HEK293 (cell line): ENCODE measurements around the gene ALG3.

Source experiments
- EGR2 ChIP-seq: fragments of 450-650 bp; formaldehyde crosslinking; IDR thresholded peaks from 2 replicates; pipeline ENCODE4 v1.5.1; 2016; ENCODE audit warnings: low read depth, missing biosample characterization, missing genetic modification characterization
- GLI2 ChIP-seq: fragments of 450-650 bp; formaldehyde crosslinking; IDR thresholded peaks from 2 replicates; pipeline ENCODE4; 2017; ENCODE audit warnings: missing biosample characterization, missing genetic modification characterization, low read depth, borderline replicate concordance
- GLIS1 ChIP-seq: fragments of 450-650 bp; formaldehyde crosslinking; IDR thresholded peaks from 2 replicates; pipeline ENCODE4 v1.5.1; 2016; ENCODE audit warnings: missing biosample characterization, missing genetic modification characterization
- MYNN ChIP-seq: fragments of 450-650 bp; formaldehyde crosslinking; IDR thresholded peaks from 2 replicates; pipeline ENCODE4 v1.5.1; 2016; ENCODE audit warnings: missing biosample characterization, missing genetic modification characterization, borderline replicate concordance
- ZBTB1 ChIP-seq: fragments of 450-650 bp; formaldehyde crosslinking; IDR thresholded peaks from 2 replicates; pipeline ENCODE4 v1.5.1; 2016; ENCODE audit warnings: missing biosample characterization, missing genetic modification characterization
- ZBTB17 ChIP-seq: fragments of 450-650 bp; formaldehyde crosslinking; IDR thresholded peaks from 2 replicates; pipeline ENCODE4 v1.5.1; 2016; ENCODE audit warnings: missing biosample characterization, missing genetic modification characterization
- ZBTB20 ChIP-seq: fragments of 450-650 bp; formaldehyde crosslinking; IDR thresholded peaks from 2 replicates; pipeline ENCODE4 v1.5.1; 2016; ENCODE audit warnings: missing biosample characterization, missing genetic modification characterization
- ZNF112 ChIP-seq: fragments of 450-650 bp; formaldehyde crosslinking; IDR thresholded peaks from 2 replicates; pipeline ENCODE4 v1.5.0; 2017; ENCODE audit warnings: missing biosample characterization, missing genetic modification characterization
- ZNF121 ChIP-seq: fragments of 450-650 bp; formaldehyde crosslinking; IDR thresholded peaks from 2 replicates; pipeline ENCODE4 v1.5.1; 2016; ENCODE audit warnings: missing biosample characterization, missing genetic modification characterization
- ZNF132 ChIP-seq: fragments of 450-650 bp; formaldehyde crosslinking; IDR thresholded peaks from 2 replicates; pipeline ENCODE4 v1.5.1; 2017; ENCODE audit warnings: missing biosample characterization, missing genetic modification characterization, borderline replicate concordance
- ZNF133 ChIP-seq: fragments of 450-650 bp; formaldehyde crosslinking; IDR thresholded peaks from 2 replicates; pipeline ENCODE4 v1.5.1; 2016; ENCODE audit warnings: missing biosample characterization, missing genetic modification characterization
- ZNF214 ChIP-seq: fragments of 450-650 bp; formaldehyde crosslinking; IDR thresholded peaks from 2 replicates; pipeline ENCODE4 v1.5.1; 2017; ENCODE audit warnings: missing biosample characterization, mild to moderate bottlenecking, missing genetic modification characterization, borderline replicate concordance
- ZNF292 ChIP-seq: fragments of 450-650 bp; formaldehyde crosslinking; IDR thresholded peaks from 2 replicates; pipeline ENCODE4 v1.5.1; 2016; ENCODE audit warnings: low read depth, missing biosample characterization, missing genetic modification characterization, borderline replicate concordance
- ZNF394 ChIP-seq: fragments of 450-650 bp; formaldehyde crosslinking; IDR thresholded peaks from 2 replicates; pipeline ENCODE4 v1.5.1; 2016; ENCODE audit warnings: missing biosample characterization, missing genetic modification characterization, mild to moderate bottlenecking, moderate library complexity, borderline replicate concordance
- ZNF416 ChIP-seq: fragments of 450-650 bp; formaldehyde crosslinking; IDR thresholded peaks from 2 replicates; pipeline ENCODE4 v1.5.1; 2016; ENCODE audit warnings: missing biosample characterization, missing genetic modification characterization
- ZNF549 ChIP-seq: fragments of 450-650 bp; IDR thresholded peaks from 2 replicates; pipeline ENCODE4 v1.5.1; 2018; ENCODE audit warnings: missing biosample characterization, missing genetic modification characterization, mild to moderate bottlenecking, inconsistent platforms, moderate library complexity
- ZNF558 ChIP-seq: fragments of 450-650 bp; formaldehyde crosslinking; IDR thresholded peaks from 2 replicates; pipeline ENCODE4 v1.5.1; 2016; ENCODE audit warnings: missing biosample characterization, missing genetic modification characterization
- ZNF624 ChIP-seq: fragments of 450-650 bp; formaldehyde crosslinking; IDR thresholded peaks from 2 replicates; pipeline ENCODE4 v1.5.1; 2017; ENCODE audit warnings: missing biosample characterization, missing genetic modification characterization
- TF ChIP-seq, protein P1 (sequence below): fragments of 450-650 bp; formaldehyde crosslinking; IDR thresholded peaks from 2 replicates; pipeline ENCODE4 v1.5.1; 2017; ENCODE audit warnings: missing biosample characterization, missing genetic modification characterization
- TF ChIP-seq, protein P2 (sequence below): fragments of 450-650 bp; formaldehyde crosslinking; IDR thresholded peaks from 2 replicates; pipeline ENCODE4 v1.5.1; 2017; ENCODE audit warnings: missing biosample characterization, missing genetic modification characterization
- TF ChIP-seq, protein P3 (sequence below): fragments of 450-650 bp; formaldehyde crosslinking; IDR thresholded peaks from 2 replicates; pipeline ENCODE4 v1.5.1; 2017; ENCODE audit warnings: missing biosample characterization, mild to moderate bottlenecking, missing genetic modification characterization, moderate library complexity
- TF ChIP-seq, protein P4 (sequence below): fragments of 450-650 bp; formaldehyde crosslinking; IDR thresholded peaks from 2 replicates; pipeline ENCODE4 v1.5.1; 2016; ENCODE audit warnings: missing biosample characterization, missing genetic modification characterization
- TF ChIP-seq, protein P5 (sequence below): fragments of 450-650 bp; formaldehyde crosslinking; IDR thresholded peaks from 2 replicates; pipeline ENCODE4 v1.5.1; 2017; ENCODE audit warnings: missing biosample characterization, missing genetic modification characterization
- TF ChIP-seq, protein P6 (sequence below): fragments of 450-650 bp; formaldehyde crosslinking; IDR thresholded peaks from 2 replicates; pipeline ENCODE4 v1.5.1; 2016; ENCODE audit warnings: missing biosample characterization, missing genetic modification characterization, low read depth

The ALG3 gene

DNA sequence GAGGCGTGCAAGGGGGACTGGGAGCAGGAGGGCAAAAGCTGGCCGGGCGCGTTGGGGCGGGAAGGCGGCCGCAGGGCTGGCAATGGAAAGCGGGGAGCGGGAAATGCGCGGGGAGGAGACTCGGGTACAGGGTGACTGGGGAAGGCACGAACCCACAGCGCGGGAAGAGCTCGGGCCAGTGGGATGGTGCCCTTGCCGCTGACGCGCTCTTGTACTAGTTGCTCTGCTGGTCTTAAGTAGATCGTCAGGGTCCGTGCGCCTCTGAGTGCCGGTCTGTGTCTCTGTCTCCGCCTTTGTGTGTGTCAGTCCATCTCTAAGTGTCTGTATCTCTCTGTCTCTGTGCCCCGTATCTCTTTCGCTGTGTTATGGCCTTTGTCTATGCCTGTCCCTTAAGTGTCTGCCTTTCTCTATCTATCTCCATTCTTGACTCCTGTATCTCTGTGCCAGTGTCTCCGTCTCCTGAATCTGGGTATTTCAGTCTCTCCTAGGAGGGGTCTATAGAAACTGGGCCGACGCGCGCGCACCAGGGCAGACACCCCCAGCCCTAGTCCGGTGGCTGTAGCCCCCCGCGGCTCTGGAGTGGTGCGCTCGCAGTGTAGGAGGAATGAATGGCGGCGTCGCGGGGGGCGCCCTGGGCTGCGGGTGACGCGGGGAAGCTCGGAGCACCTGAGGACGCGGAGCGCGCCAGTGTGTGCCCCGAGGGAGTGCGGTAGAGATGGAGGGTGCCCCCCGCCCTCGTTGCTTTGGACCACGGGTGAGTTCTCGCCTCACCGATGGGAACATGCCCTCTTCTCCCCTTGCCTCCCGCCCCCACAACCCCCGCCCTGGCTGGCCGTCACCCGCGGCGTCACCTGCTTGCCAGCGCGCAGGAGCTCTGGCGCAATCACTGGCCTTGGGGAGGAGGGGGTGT, 13.3 kb upstream of the ALG3 start (continued):
- no peak for TF ChIP-seq ZNF549
- TF ChIP-seq ZNF624 (tag by site-specific recombination): no peak
- no peak for TF ChIP-seq MYNN (tag by site-specific recombination)
- no peak for TF ChIP-seq EGR2 (tag by site-specific recombination)
- TF ChIP-seq, protein P1, sequence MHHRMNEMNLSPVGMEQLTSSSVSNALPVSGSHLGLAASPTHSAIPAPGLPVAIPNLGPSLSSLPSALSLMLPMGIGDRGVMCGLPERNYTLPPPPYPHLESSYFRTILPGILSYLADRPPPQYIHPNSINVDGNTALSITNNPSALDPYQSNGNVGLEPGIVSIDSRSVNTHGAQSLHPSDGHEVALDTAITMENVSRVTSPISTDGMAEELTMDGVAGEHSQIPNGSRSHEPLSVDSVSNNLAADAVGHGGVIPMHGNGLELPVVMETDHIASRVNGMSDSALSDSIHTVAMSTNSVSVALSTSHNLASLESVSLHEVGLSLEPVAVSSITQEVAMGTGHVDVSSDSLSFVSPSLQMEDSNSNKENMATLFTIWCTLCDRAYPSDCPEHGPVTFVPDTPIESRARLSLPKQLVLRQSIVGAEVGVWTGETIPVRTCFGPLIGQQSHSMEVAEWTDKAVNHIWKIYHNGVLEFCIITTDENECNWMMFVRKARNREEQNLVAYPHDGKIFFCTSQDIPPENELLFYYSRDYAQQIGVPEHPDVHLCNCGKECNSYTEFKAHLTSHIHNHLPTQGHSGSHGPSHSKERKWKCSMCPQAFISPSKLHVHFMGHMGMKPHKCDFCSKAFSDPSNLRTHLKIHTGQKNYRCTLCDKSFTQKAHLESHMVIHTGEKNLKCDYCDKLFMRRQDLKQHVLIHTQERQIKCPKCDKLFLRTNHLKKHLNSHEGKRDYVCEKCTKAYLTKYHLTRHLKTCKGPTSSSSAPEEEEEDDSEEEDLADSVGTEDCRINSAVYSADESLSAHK (tag by site-specific recombination): no peak
- TF ChIP-seq ZNF214 (tag by site-specific recombination): no peak
- TF ChIP-seq ZNF132: no peak; the same call in 1 of the 2 replicates
- peak; percentile 34; the same call in 1 of the 2 replicates for TF ChIP-seq ZBTB20 (tag by site-specific recombination)
- no peak for TF ChIP-seq GLI2 (tag by site-specific recombination)
- TF ChIP-seq ZNF133 (tag by site-specific recombination): no peak
- TF ChIP-seq ZNF394: peak; percentile 8; the same call in 1 of the 2 replicates
- TF ChIP-seq ZNF292 (tag by site-specific recombination): no peak
- TF ChIP-seq ZNF112 (tag by site-specific recombination): no peak
- TF ChIP-seq GLIS1 (tag by site-specific recombination): peak; percentile 99
- TF ChIP-seq ZNF121: no peak
- TF ChIP-seq ZNF416 (tag by site-specific recombination): no peak
- TF ChIP-seq, protein P2, sequence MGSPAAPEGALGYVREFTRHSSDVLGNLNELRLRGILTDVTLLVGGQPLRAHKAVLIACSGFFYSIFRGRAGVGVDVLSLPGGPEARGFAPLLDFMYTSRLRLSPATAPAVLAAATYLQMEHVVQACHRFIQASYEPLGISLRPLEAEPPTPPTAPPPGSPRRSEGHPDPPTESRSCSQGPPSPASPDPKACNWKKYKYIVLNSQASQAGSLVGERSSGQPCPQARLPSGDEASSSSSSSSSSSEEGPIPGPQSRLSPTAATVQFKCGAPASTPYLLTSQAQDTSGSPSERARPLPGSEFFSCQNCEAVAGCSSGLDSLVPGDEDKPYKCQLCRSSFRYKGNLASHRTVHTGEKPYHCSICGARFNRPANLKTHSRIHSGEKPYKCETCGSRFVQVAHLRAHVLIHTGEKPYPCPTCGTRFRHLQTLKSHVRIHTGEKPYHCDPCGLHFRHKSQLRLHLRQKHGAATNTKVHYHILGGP (tag by site-specific recombination): no peak
- TF ChIP-seq, protein P3, sequence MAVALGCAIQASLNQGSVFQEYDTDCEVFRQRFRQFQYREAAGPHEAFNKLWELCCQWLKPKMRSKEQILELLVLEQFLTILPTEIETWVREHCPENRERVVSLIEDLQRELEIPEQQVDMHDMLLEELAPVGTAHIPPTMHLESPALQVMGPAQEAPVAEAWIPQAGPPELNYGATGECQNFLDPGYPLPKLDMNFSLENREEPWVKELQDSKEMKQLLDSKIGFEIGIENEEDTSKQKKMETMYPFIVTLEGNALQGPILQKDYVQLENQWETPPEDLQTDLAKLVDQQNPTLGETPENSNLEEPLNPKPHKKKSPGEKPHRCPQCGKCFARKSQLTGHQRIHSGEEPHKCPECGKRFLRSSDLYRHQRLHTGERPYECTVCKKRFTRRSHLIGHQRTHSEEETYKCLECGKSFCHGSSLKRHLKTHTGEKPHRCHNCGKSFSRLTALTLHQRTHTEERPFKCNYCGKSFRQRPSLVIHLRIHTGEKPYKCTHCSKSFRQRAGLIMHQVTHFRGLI: no peak
- TF ChIP-seq, protein P4, sequence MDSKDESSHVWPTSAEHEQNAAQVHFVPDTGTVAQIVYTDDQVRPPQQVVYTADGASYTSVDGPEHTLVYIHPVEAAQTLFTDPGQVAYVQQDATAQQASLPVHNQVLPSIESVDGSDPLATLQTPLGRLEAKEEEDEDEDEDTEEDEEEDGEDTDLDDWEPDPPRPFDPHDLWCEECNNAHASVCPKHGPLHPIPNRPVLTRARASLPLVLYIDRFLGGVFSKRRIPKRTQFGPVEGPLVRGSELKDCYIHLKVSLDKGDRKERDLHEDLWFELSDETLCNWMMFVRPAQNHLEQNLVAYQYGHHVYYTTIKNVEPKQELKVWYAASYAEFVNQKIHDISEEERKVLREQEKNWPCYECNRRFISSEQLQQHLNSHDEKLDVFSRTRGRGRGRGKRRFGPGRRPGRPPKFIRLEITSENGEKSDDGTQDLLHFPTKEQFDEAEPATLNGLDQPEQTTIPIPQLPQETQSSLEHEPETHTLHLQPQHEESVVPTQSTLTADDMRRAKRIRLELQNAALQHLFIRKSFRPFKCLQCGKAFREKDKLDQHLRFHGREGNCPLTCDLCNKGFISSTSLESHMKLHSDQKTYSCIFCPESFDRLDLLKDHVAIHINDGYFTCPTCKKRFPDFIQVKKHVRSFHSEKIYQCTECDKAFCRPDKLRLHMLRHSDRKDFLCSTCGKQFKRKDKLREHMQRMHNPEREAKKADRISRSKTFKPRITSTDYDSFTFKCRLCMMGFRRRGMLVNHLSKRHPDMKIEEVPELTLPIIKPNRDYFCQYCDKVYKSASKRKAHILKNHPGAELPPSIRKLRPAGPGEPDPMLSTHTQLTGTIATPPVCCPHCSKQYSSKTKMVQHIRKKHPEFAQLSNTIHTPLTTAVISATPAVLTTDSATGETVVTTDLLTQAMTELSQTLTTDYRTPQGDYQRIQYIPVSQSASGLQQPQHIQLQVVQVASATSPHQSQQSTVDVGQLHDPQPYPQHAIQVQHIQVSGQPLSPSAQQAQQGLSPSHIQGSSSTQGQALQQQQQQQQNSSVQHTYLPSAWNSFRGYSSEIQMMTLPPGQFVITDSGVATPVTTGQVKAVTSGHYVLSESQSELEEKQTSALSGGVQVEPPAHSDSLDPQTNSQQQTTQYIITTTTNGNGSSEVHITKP (tag by site-specific recombination): peak; percentile 75
- peak; percentile 74 for TF ChIP-seq ZBTB17
- TF ChIP-seq, protein P5, sequence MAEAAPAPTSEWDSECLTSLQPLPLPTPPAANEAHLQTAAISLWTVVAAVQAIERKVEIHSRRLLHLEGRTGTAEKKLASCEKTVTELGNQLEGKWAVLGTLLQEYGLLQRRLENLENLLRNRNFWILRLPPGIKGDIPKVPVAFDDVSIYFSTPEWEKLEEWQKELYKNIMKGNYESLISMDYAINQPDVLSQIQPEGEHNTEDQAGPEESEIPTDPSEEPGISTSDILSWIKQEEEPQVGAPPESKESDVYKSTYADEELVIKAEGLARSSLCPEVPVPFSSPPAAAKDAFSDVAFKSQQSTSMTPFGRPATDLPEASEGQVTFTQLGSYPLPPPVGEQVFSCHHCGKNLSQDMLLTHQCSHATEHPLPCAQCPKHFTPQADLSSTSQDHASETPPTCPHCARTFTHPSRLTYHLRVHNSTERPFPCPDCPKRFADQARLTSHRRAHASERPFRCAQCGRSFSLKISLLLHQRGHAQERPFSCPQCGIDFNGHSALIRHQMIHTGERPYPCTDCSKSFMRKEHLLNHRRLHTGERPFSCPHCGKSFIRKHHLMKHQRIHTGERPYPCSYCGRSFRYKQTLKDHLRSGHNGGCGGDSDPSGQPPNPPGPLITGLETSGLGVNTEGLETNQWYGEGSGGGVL (tag by site-specific recombination): peak; percentile 59
- TF ChIP-seq, protein P6, sequence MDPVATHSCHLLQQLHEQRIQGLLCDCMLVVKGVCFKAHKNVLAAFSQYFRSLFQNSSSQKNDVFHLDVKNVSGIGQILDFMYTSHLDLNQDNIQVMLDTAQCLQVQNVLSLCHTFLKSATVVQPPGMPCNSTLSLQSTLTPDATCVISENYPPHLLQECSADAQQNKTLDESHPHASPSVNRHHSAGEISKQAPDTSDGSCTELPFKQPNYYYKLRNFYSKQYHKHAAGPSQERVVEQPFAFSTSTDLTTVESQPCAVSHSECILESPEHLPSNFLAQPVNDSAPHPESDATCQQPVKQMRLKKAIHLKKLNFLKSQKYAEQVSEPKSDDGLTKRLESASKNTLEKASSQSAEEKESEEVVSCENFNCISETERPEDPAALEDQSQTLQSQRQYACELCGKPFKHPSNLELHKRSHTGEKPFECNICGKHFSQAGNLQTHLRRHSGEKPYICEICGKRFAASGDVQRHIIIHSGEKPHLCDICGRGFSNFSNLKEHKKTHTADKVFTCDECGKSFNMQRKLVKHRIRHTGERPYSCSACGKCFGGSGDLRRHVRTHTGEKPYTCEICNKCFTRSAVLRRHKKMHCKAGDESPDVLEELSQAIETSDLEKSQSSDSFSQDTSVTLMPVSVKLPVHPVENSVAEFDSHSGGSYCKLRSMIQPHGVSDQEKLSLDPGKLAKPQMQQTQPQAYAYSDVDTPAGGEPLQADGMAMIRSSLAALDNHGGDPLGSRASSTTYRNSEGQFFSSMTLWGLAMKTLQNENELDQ (tag by site-specific recombination): no peak
- TF ChIP-seq ZNF558 (tag by site-specific recombination): no peak
- no peak for TF ChIP-seq ZBTB1
